Activated CD4-positive, CD25-positive, alpha-beta regulatory T cell (primary cell): ENCODE results near the gene GTPBP3.

Experiments used
- DNase-seq, 4 experiments: peaks; one replicate each; lab custom pipeline; 2025; lab: John Stamatoyannopoulos, UW

GTPBP3 gene

GRCh38 chr19:17309198-17309964, 28.0 kb upstream of the GTPBP3 start, which contains the start of gene DDA1:
Gene DDA1, plus strand, starts transcription at chr19:17309563. Its CDS starts 92 bp downstream, at chr19:17309655.
- DNase-seq: peak; percentile 90 to 97 (median 95)

GRCh38 chr19:17309965-17310461, 27.3 kb upstream of the GTPBP3 start:
- no peak for DNase-seq

DNA sequence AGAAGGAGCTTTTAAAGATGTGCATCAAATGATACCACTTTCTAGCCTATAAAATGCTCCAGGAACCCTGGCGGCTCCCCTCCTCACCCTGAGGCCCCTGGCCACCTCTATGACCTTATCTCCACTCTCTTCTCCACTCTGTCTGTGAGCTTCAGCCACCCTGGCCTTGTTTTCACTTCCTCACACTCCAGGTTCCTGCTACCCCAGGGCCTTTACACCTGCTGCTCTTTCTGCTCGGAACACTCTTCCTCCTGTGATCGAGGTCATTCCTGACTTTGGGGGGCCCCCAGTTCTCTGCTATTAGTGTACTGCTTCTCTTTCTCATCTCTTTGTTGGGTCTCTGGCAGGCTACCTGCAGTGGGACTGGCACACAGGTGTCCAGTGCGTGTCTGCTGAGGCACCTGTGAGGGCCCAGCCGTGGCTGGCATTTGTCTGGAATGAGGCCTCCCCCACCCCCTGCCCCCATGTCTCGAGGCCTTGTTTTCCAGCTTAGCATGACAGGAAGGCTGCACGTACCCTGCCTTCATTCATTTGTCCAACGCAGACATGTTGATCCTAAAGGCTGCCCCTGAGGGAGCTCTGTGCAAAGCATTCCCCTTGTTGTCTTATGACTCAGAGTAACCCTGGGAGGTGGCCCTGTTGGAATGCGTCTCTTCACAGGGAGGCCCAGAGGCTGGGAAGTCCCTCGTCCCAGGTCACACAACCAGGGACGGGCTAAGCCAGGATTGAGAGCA, 25.7 kb upstream of the GTPBP3 start:
- DNase-seq: no peak

DNA sequence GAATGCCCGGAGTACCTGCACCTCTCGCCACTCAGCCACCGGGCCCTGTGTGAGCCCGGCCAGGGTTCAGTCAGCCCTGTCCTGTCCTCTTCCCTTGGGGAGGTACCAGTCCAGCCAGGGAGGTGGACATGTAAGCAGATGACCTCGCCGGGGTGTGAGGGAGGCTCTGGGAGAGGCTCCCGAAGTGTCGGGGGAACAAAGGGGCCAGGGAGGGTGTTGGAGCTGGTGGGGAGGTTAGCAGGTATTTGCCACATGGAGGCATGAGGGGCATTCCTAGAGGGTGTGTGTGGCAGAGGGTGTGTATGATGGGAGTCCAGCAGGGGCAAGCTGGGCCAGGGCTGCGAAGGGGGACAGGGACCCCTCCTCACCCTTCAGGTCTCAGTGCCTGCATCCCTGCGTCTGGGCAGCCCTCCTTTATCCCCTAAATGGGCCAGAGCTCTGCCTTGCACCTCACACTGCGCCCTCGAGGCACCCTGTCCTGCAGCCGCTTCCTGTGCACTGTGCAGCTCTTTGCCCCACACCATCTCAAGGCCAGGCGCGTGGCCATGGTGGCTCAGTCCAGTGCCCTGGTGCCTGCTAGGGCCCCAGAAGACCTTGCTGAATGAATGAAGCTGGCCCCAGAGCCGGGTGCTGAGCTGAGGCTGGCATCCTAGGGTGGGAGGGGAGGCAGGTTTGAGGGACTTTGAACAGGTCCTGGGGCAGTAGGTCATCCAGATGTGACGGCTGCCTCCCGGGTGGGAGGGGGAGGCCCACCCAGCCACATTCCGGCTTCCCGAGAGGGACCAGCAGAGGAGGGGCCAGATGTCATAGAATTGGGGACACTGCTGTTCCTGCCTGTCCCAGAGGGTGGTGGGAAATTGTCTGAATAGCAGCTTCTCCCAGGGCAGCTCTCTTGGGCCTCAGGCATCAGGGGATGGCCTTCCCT, 24.9 kb upstream of the GTPBP3 start:
- no peak for DNase-seq

GRCh38 chr19:17314007-17314593, 23.3 kb upstream of the GTPBP3 start:
- no peak for DNase-seq

DNA sequence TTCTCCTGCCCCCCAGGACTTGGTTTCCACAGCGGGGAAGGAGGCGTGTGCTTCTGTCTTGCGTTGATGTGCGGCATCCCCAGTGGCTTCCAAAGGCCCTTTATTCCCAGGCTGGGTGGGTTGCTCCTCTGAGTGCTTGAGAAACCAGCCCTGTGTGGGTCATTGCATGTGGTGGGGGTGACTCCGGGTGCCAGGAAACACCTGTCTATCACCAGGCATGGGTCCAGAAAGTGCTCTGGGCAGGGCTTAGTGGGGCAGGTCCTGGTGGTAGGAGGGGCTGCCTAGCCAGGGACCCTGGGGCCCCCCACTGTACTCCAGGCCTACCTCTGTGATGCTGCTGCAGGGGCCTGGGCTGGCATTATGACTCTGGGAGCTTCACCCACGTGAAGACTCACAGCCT, 18.4 kb upstream of the GTPBP3 start:
- no peak for DNase-seq

GRCh38 chr19:17319473-17320238, 17.7 kb upstream of the GTPBP3 start:
- no peak for DNase-seq

DNA sequence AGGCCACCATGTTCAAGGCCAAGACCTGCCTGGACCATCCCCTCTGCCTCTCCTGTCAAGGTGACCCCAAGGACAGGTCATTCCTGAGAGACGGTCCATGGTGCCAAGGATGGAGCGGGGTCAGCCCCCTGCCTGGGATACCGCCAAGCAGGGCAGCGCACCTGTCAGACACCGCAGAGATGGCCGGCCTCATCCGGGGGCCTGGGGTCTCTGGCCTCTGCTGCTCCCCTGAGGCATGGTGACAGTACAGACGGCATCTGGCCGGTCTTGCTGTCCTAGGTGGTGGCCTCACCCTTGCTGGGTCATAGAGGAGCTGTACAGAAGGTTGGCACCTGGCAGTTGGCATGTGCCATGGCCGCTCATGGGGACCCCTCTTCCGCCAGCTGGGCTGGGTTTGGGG, 16.9 kb upstream of the GTPBP3 start:
- no peak for DNase-seq

GRCh38 chr19:17321655-17322489, 15.5 kb upstream of the GTPBP3 start:
- no peak for DNase-seq

DNA sequence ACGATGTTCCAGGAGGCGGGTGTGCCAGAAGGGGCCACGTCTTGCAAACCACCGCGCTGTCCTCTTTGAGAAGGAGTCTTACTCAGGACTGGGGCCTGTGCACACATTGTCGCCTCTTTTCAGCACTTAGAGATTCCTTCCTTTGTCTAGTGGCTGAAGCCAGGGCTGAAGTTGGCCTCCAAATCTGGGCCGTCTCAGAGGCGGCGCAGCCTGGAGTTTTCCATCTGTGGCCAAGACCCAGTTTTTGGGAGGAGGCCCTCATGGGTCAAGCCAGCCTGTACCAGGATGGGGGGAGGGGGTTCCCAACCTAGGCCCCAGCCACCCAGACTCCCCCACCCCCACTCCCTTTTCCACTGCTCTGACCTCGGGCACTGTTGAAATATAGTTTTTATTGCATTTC, 14.5 kb upstream of the GTPBP3 start:
- DNase-seq: no peak

DNA sequence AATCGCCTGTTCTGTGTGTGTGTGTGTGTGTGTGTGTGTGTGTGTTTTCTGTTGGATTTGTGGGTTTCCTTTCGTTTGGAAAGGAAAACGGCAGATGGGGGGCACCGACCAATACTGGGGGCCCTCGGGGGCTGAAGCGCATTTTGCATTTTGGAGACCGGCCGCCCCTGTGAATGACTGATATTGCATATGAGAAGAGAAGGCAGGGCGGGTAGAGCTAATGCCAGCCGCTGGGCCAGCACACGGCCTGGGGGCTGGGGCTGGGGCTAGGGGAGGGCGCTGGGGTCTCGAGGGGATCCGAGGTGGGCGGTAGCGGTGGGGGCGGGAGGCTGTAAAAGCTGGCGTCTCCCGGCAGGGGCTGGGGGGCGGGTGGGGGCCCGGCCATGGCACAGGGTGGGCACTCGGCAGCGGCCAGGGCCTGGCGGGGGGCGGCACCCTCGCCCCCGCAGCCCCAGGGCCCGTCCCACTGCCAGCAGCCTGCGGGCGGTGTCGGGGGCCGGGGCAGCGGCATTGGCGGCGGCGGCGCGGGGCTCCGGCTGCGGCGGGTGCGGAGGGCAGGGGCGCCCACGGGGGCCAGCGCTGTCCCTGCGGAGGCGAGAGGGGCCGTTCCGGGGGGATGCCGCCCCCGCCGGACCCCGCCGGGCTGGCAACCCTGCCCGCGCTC, 13.9 kb upstream of the GTPBP3 start:
- DNase-seq: no peak

GRCh38 chr19:17323964-17324332, 13.4 kb upstream of the GTPBP3 start:
- no peak for DNase-seq

DNA sequence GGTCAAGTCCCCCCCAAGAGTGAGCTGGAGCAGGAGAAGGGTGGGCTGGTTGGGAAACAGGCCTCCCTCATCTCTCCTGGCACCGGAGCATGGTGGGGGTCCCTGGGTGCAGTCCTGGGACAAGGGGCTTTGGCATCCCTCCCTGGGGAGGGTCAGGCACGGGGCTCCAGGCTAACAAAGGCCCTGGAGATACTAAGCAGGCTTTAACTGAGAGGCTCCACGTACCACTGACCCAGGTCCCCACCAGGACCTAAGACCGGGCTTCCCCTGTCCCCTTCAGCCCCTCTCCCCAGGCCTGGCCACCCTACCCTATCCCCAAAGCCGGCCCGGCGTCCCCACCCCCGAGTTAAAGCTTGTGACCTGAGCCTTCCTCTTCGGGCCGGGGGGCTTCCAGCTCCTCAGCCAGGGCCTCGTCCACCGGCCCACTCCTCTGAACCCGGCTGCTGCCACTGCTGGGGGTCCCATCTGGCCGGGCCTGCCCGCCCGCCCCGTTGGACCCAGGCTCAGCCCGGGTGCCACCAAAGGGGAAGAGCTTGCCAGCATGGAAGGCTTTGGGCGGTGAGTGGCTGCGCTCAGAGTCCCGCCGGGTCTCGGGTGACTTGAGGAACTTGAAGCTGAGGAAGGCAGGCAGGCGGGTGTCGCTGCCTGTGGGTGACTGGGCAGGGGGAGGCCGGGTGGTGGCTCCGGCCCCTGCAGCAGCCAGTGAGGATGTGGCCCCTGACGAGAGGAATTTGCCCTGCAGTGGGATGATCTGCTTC, 12.8 kb upstream of the GTPBP3 start:
- DNase-seq: no peak

DNA sequence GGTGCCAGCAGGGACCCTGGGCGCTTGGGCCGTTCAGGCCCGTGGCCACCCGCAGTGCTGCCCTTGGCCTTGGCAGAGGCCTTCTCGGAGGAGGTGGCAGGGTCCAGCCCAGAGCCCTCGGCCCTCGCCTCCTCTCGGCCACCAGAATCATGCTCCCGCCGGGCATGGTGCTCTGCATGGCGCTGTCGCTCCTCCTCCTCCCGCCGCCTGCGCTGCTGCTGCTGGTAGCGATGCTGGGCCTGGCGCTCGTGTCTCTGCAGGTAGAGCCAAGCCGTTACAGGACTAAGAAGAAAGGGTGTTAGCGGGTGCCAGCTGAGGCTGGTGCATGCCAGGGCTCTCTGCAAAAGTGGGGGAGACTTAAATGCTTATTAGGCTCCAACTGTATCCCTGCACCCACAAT, 12.2 kb upstream of the GTPBP3 start:
- no peak for DNase-seq

GRCh38 chr19:17325881-17326594, 11.3 kb upstream of the GTPBP3 start:
- DNase-seq: no peak

GRCh38 chr19:17326595-17326966, 10.8 kb upstream of the GTPBP3 start:
- no peak for DNase-seq

DNA sequence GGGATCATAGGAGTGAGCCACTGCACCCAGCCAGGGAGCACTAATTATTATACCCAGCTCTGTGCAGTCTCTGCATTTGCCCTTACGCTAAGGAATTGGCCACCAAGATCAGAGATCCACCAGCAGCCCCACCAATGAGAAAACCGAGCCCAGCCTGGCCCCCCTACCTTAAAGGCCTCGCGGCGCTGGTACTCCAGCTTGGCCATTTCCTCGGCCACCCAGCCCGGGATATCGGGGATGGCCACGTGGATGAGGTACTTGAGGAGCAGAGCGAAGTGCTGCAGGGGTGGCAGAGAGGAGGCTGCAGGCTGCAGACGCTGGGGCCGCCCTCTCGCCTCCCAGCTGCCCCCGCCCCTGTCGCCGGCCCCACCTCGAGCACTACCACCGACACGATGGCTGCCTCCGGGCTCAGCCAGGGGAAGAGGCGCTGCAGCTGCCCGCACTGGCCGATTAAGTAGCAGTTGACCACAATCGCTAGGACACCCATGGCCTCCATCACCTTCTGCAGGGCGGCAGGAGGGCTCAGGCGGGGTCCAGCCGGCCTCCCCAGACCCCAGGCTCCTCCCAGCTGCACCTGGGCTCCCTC, 10.2 kb upstream of the GTPBP3 start:
- DNase-seq: no peak
